Endothelial cell of umbilical vein (primary cell): ENCODE measurements around the gene CCDC85B. TPM values are rescaled to one million over a fixed set of nuclear protein-coding genes. Genes with fewer than 3 reads are reported as not detected.

Experiments used
- BruUV-seq: library from RNA; stranded (reverse); fragments of 400-500 nt; replicated peaks from 2 replicates; lab custom pipeline; 2021; lab: Mats Ljungman, UMichigan
- CTCF ChIA-PET: fragments of 300-600, 350-600 bp; sonication (Branson Sonifier 250); formaldehyde crosslinking; loops from one replicate; lab custom pipeline; 2021; ENCODE audit warnings: antibody characterized with exemption, inconsistent platforms; lab: Charles Lee
- POLR2A ChIA-PET: fragments of 300-600, 350-600 bp; sonication (Branson Sonifier 250); formaldehyde crosslinking; loops from one replicate; lab custom pipeline; 2021; ENCODE audit warnings: antibody characterized with exemption, inconsistent platforms; lab: Charles Lee
- DNase-seq: peaks from one replicate; pipeline ENCODE4 v3.0.0-alpha.2; 2011; ENCODE audit warnings: low read depth, low spot score
- FAIRE-seq: peaks from 2 replicates; lab custom pipeline; 2011; peaks lifted over from hg19 to GRCh38; lab: Jason Lieb, UNC
- H2AFZ ChIP-seq: 2 replicates; pipeline ENCODE4 v1.6.0; 2012; ENCODE audit warnings: low read depth, low read length, control low read depth, inconsistent platforms
- H3K27ac ChIP-seq: 2 replicates; pipeline ENCODE4 v1.5.1; 2011; ENCODE audit warnings: low read depth, mild to moderate bottlenecking, control low read depth, low read length, moderate library complexity; ENCODE audit not compliant: insufficient read depth
- H3K27me3 ChIP-seq, 2 experiments: 2 replicates each; pipeline versions ENCODE4 v1.6.0 to v1.6.1; 2011; ENCODE audit warnings: low read length in 2 of 2, mixed read lengths in 1 of 2; ENCODE audit not compliant: control insufficient read depth in 2 of 2, insufficient read depth in 2 of 2
- H3K36me3 ChIP-seq, 2 experiments: 2 replicates in 1 of 2; 3 replicates in 1 of 2; pipeline ENCODE4 v1.5.1; 2011; ENCODE audit warnings: low read length in 2 of 2, mild to moderate bottlenecking in 1 of 2, moderate library complexity in 1 of 2; ENCODE audit not compliant: control insufficient read depth in 2 of 2, insufficient read depth in 2 of 2; ENCODE audit errors: extremely low read depth in 1 of 2
- H3K4me1 ChIP-seq: 3 replicates; pipeline ENCODE4 v1.5.1; 2011; ENCODE audit warnings: mild to moderate bottlenecking, low read length; ENCODE audit not compliant: control insufficient read depth, insufficient read depth; ENCODE audit errors: extremely low read depth
- H3K4me2 ChIP-seq: 2 replicates; pipeline ENCODE4 v1.6.1; 2011; ENCODE audit warnings: low read length, control low read depth, mixed read lengths; ENCODE audit not compliant: insufficient read depth
- H3K4me3 ChIP-seq, 3 experiments: fragments of 200-600 bp in 1 of 3; sonication (generic), shearing (Covaris generic) in 1 of 3; replicated peaks in 1 of 3; 2 replicates each; pipeline ENCODE4 v1.5.1; 2011 to 2016; ENCODE audit warnings: control low read depth in 3 of 3, low read length in 3 of 3, mild to moderate bottlenecking in 2 of 3, inconsistent platforms in 1 of 3, low read depth in 1 of 3, moderate library complexity in 1 of 3; ENCODE audit not compliant: insufficient read depth in 1 of 3
- H3K79me2 ChIP-seq: 2 replicates; pipeline ENCODE4 v1.6.0; 2012; ENCODE audit warnings: low read length, inconsistent platforms; ENCODE audit not compliant: control insufficient read depth, insufficient read depth
- H3K9ac ChIP-seq: replicated peaks from 2 replicates; pipeline ENCODE3; 2011; ENCODE audit warnings: low read length, control low read depth; ENCODE audit not compliant: insufficient read depth; ENCODE audit errors: extremely low read depth
- H3K9me1 ChIP-seq: replicated peaks from 3 replicates; pipeline ENCODE4 v1.6.0; 2011; ENCODE audit warnings: mild to moderate bottlenecking, low read length; ENCODE audit not compliant: control insufficient read depth, insufficient read depth; ENCODE audit errors: extremely low read depth
- H3K9me3 ChIP-seq: replicated peaks from 2 replicates; pipeline ENCODE4 v1.5.1; 2012; ENCODE audit warnings: low read length, inconsistent platforms; ENCODE audit not compliant: control insufficient read depth, insufficient read depth
- H4K20me1 ChIP-seq: replicated peaks from 2 replicates; pipeline ENCODE3; 2011; ENCODE audit warnings: mild to moderate bottlenecking, low read length; ENCODE audit not compliant: control insufficient read depth, insufficient read depth; ENCODE audit errors: extremely low read depth
- CTCF ChIP-seq, 2 donors: IDR thresholded peaks; 1 replicate in 1 of 2; 2 replicates in 1 of 2; pipeline ENCODE4 v1.5.1; 2011; ENCODE audit warnings: low read length in 2 of 2, mild to moderate bottlenecking in 2 of 2, moderate library complexity in 2 of 2, control low read depth in 1 of 2, inconsistent platforms in 1 of 2, low read depth in 1 of 2; ENCODE audit not compliant: insufficient read depth in 1 of 2; ENCODE audit errors: extremely low read depth in 1 of 2
- FOS ChIP-seq: IDR thresholded peaks from 2 replicates; pipeline ENCODE4 v1.6.1; 2011; ENCODE audit warnings: mild to moderate bottlenecking, low read length, moderate library complexity, borderline replicate concordance; ENCODE audit not compliant: insufficient read depth
- GATA2 ChIP-seq: IDR thresholded peaks from 2 replicates; pipeline ENCODE4 v1.7.0; 2011; ENCODE audit warnings: low read depth, mild to moderate bottlenecking, moderate library complexity, mixed read lengths, low read length; ENCODE audit not compliant: insufficient read length, insufficient read depth
- JUN ChIP-seq: IDR thresholded peaks from 2 replicates; pipeline ENCODE4 v1.6.1; 2011; ENCODE audit warnings: borderline replicate concordance, low read depth; ENCODE audit not compliant: insufficient read length, insufficient read depth
- MAX ChIP-seq: IDR thresholded peaks from 2 replicates; pipeline ENCODE4 v1.6.1; 2011; ENCODE audit not compliant: insufficient read depth, insufficient read length
- POLR2A ChIP-seq: IDR thresholded peaks from 2 replicates; pipeline ENCODE4 v1.6.1; 2012; ENCODE audit warnings: low read depth, mild to moderate bottlenecking, control low read depth, low read length
- POLR2AphosphoS5 ChIP-seq: IDR thresholded peaks from 2 replicates; pipeline ENCODE4 v1.6.1; 2012; ENCODE audit warnings: low read depth, mild to moderate bottlenecking, control low read depth, low read length, moderate library complexity; ENCODE audit not compliant: insufficient read depth
- dilution Hi-C: fragments of 300-500 bp; cut with MboI; formaldehyde crosslinking; loops from one replicate; pipeline ENCODE4 v1.15.0; 2019; ENCODE audit warnings: low sequenced_read_pairs; ENCODE audit not compliant: extremely low pct_ligation_motif_present
- intact Hi-C: fragments of 100-400 bp; cut with micrococcal nuclease; formaldehyde crosslinking; loops from one replicate; pipeline ENCODE4 v1.10.0; 2022
- polyA plus RNA-seq, 4 experiments: library from polyadenylated mRNA; depleted of rRNA in 3 of 4; stranded (reverse) in 3 of 4; unstranded in 1 of 4; fragments of >200 nt; gene quantifications; 2 replicates each; pipeline versions ENCODE4 v1.2.1 to v1.2.3, GENCODE V29; 2011 to 2012; ENCODE audit warnings: missing spikeins in 1 of 4
- total RNA-seq: library from RNA; stranded (reverse); gene quantifications from 2 replicates; pipeline ENCODE4 v1.2.3, GENCODE V29; 2021

The CCDC85B gene
- total and polyA plus RNA-seq, 2 donors (not counting 3 experiments of a cell fraction or from before 2014, with no cell fraction given) = 105 to 107 TPM

GRCh38 chr11:65918211-65919140, 28.0 kb downstream of the CCDC85B start, which contains the start of gene C11orf68:
TSS of gene C11orf68 (minus strand) at chr11:65919062. CDS start at chr11:65919031, 31 bp downstream.
- intact Hi-C loops (loop anchor here (1.0 to 5.0 kb wide), 5 partner anchors 30 to 134 kb away; partner anchors contain the start of genes BANF1, EIF1AD, FIBP and SART1), dilution Hi-C loops (no loop called here)
- no peaks in the 10 kb centered on the region for H3K9me1 ChIP-seq
- no TSS peak for BruUV-seq
- DNase-seq (peak; percentile 48), FAIRE-seq (peak; percentile 33)
- H3K9ac ChIP-seq = peak within 1 kb of the TSS; percentile 92
- H3K9me3 ChIP-seq = no peaks in the 10 kb centered on the region
- peak; percentile 48 for TF ChIP-seq POLR2AphosphoS5
- TF ChIP-seq POLR2A = peak; percentile 63
- TF ChIP-seq GATA2 = no peak
- POLR2A ChIA-PET = interaction anchor here (0.9 to 2.1 kb wide), 4 partner anchors 17 to 59 kb away, joined by 3 to 7 read pairs (median 5); partner anchors contain the start of genes CCDC85B and FOSL1
- peaks cover 49% of the 10 kb centered on the region for H3K4me1 ChIP-seq
- H3K27me3 ChIP-seq = no peaks in the 10 kb centered on the region
- peaks cover 37% of the 10 kb centered on the region for H3K79me2 ChIP-seq
- no peaks in the 10 kb centered on the region for H4K20me1 ChIP-seq
- peak within 1 kb of the TSS; percentile 92 for H3K27ac ChIP-seq
- H3K4me3 ChIP-seq = peak within 1 kb of the TSS; percentile 70 to 90 (median 71)
- CTCF ChIA-PET = interaction anchor here (0.9 to 4.9 kb wide), 2 partner anchors 28 to 34 kb away, joined by 4 to 73 read pairs; partner anchors contain the start of genes CCDC85B and FIBP
- H3K36me3 ChIP-seq = peaks cover 6 to 9% of the 10 kb centered on the region in 2 experiments
- peak within 1 kb of the TSS; percentile 79 for H3K4me2 ChIP-seq
- H2AFZ ChIP-seq = peak within 1 kb of the TSS; percentile 77

- POLR2A ChIA-PET = interaction anchor here (2.1 kb wide), 1 partner anchor 29 kb away, joined by 7 read pairs; the partner anchor contains the start of gene CCDC85B
- no peaks in the 10 kb centered on the region for H3K27me3 ChIP-seq
- H3K4me2 ChIP-seq = peak within 1 kb of the TSS; percentile 79
- peak within 1 kb of the TSS; percentile 92 for H3K9ac ChIP-seq
- H3K9me1 ChIP-seq = no peaks in the 10 kb centered on the region
- H3K4me3 ChIP-seq = peak within 1 kb of the TSS; percentile 70 to 90 (median 71)
- DNase-seq = peak; percentile 97
- H3K36me3 ChIP-seq = peaks cover 6 to 9% of the 10 kb centered on the region in 2 experiments
- CTCF ChIA-PET = interaction anchor here (1.0 to 4.9 kb wide), 3 partner anchors 14 to 31 kb away, joined by 3 to 73 read pairs (median 4); partner anchors contain the start of genes CCDC85B and FIBP
- dilution Hi-C loops (no loop called here), intact Hi-C loops (loop anchor here (1.0 to 5.0 kb wide), 5 partner anchors 31 to 133 kb away; partner anchors contain the start of genes BANF1, EIF1AD, FIBP and SART1)
- no TSS peak for BruUV-seq
- TF ChIP-seq MAX (peak; percentile 12), POLR2AphosphoS5 (peak; percentile 67), CTCF (IDR thresholded peaks at IDR 0.05; ENCODE audit: extremely low read depth in 1 of 2, insufficient read depth in 1 of 2, low read depth in 1 of 2, low read length in 2 of 2) (no peak), POLR2A (peak; percentile 23), JUN (no peak), FOS (no peak)
- H3K27ac ChIP-seq = peak within 1 kb of the TSS; percentile 92
- H4K20me1 ChIP-seq = no peaks in the 10 kb centered on the region
- H3K79me2 ChIP-seq = peaks cover 37% of the 10 kb centered on the region
- H3K9me3 ChIP-seq = no peaks in the 10 kb centered on the region
- H2AFZ ChIP-seq = peak within 1 kb of the TSS; percentile 77
- peak; percentile 86 for FAIRE-seq
- peaks cover 49% of the 10 kb centered on the region for H3K4me1 ChIP-seq
Measured at GRCh38 chr11:65919141-65919572, 28.7 kb downstream of the CCDC85B start, which contains the start of gene DRAP1. TSS of gene DRAP1 (plus strand) at chr11:65919426. CDS start at chr11:65919502, 76 bp downstream.
